Adrenal gland (tissue), 12 donors: ENCODE results near the gene LCN12. TPM values are rescaled to one million over a fixed set of nuclear protein-coding genes. Genes with fewer than 3 reads are reported as not detected.

Experiments
- DNase-seq, 7 donors: peaks; one replicate each; pipeline ENCODE4 v3.0.0-alpha.2; 2019 to 2020
- H3K27ac ChIP-seq, 5 donors: fragments of 200-600 bp; sonication (generic) in 4 of 5; 1 replicate in 3 of 5; 2 replicates in 2 of 5; pipeline versions ENCODE4 v1.5.1 to v1.8.0; 2016 to 2020; ENCODE audit warnings: mild to moderate bottlenecking in 1 of 5
- H3K27me3 ChIP-seq: fragments of 200-600 bp; 2 replicates; pipeline ENCODE4 v1.8.0; 2021
- H3K36me3 ChIP-seq, 2 donors: fragments of 200-600 bp; replicated peaks in 1 of 2; 1 replicate in 1 of 2; 2 replicates in 1 of 2; pipeline versions ENCODE4 v1.5.1 to v1.8.0; 2018 to 2022
- H3K4me1 ChIP-seq, 2 donors: fragments of 200-600 bp; replicated peaks in 1 of 2; 1 replicate in 1 of 2; 2 replicates in 1 of 2; pipeline versions ENCODE4 v1.5.1 to v1.8.0; 2018 to 2021
- H3K4me3 ChIP-seq, 4 donors: fragments of 200-600 bp; sonication (generic) in 3 of 4; one replicate each; pipeline ENCODE4 v1.5.1; 2016 to 2018
- H3K9me3 ChIP-seq, 3 donors: fragments of 200-600 bp; sonication (generic) in 1 of 3; replicated peaks in 1 of 3; 1 replicate in 2 of 3; 2 replicates in 1 of 3; pipeline versions ENCODE4 v1.5.1 to v1.8.0; 2016 to 2021
- CTCF ChIP-seq, 6 experiments: fragments of 450-650 bp in 4 of 6; fragments of 200-600 bp in 2 of 6; sonication (generic) in 1 of 6; IDR thresholded peaks; 1 replicate in 5 of 6; 2 replicates in 1 of 6; pipeline versions ENCODE4 v1.5.1 to v1.8.0; 2016 to 2021; ENCODE audit warnings: antibody characterized with exemption in 6 of 6, mild to moderate bottlenecking in 2 of 6, moderate library complexity in 1 of 6
- POLR2A ChIP-seq, 2 donors: fragments of 450-650 bp; IDR thresholded peaks; one replicate each; pipeline ENCODE4 v1.6.1; 2017; ENCODE audit warnings: antibody characterized with exemption in 2 of 2, mild to moderate bottlenecking in 2 of 2, moderate library complexity in 1 of 2
- WGBS, 4 donors: extraction: QIAGEN DNeasy Blood & Tissue Kit in 2 of 4; methylation state at CpG; one replicate each; pipeline versions ENCODE4 v1.1.5 to v1.1.7; 2013 to 2017; 5-methylcytosine and 5-hydroxymethylcytosine counted together
- intact Hi-C, 2 donors: fragments of 100-400 bp; cut with DNase I; formaldehyde crosslinking; loops; one replicate each; pipeline versions ENCODE4 v1.14.1 to v1.15.0; 2022 to 2023
- polyA plus RNA-seq, 3 donors: library from polyadenylated mRNA; stranded (reverse); fragments of 200-250 nt in 2 of 3; fragments of 350-450 nt in 1 of 3; fragmentation: Illumina TruSeq in 1 of 3; extraction: RNeasy Lipid Tissue Mini Kit (QIAGEN cat#74804) in 1 of 3; gene quantifications; one replicate each; pipeline ENCODE4 v1.2.3, GENCODE V29; 2013 to 2014
- total RNA-seq, 9 donors: library from RNA; depleted of rRNA in 4 of 9; stranded (reverse); fragments of >200 nt in 4 of 9; fragments of 120-200 nt in 1 of 9; fragmentation: NEBNext Ultra II Directional in 1 of 9; extraction: Animal tissue kit (Norgen Biotek cat#: 25700) in 1 of 9; gene quantifications; one replicate each; pipeline versions ENCODE4 v1.1.0 to v1.2.4, GENCODE V29; 2013 to 2023
- donor health status: healthy with polysubstance abuse.
- donor health status: Bipolar disorder and iron deficiency.
- donor health status: DM: yes; HTN: yes; CAD: no.
- donor health status: DM: no; HTN: no; CAD: no.
- donor health status: DM: no; HTN: no; CAD: no.
- donor health status: DM: yes; HTN: yes; CAD: no.

LCN12 gene
- total and polyA plus RNA-seq, 12 donors: 0.75 to 31.8 (median 4.4) TPM; not detected in 1

- no peak for TF ChIP-seq POLR2A (IDR thresholded peaks at IDR 0.05)
- H3K27me3 ChIP-seq: no peaks in the 10 kb centered on the region
- no peaks in the 10 kb centered on the region for H3K9me3 ChIP-seq
- WGBS, 4 donors: 74 to 83% (median 81%) methylated on average over 2 to 5 of the region's 5 CpGs
- peaks cover 0 to 9% of the 10 kb centered on the region in 2 donors for H3K4me1 ChIP-seq
- no peak overlapping the region for H3K27ac ChIP-seq
- H3K36me3 ChIP-seq: no peaks in the 10 kb centered on the region
- intact Hi-C loops: no loop called here
- H3K4me3 ChIP-seq: no peak overlapping the region
- no peak for DNase-seq
These were observed 17.7 kb downstream of the LCN12 start for GRCh38 chr9:136969774-136970173.

- no peak for DNase-seq
- 79 to 84% (median 81%) methylated on average over 2 to 11 of the region's 11 CpGs for WGBS, 4 donors
- intact Hi-C loops: no loop called here
- TF ChIP-seq POLR2A (IDR thresholded peaks at IDR 0.05): no peak
- TF ChIP-seq CTCF (IDR thresholded peaks at IDR 0.05): no peak
- Histone ChIP-seq H3K36me3 (no peaks in the 10 kb centered on the region), H3K27me3 (no peaks in the 10 kb centered on the region), H3K4me3 (no peak overlapping the region), H3K27ac (no peak overlapping the region), H3K9me3 (no peaks in the 10 kb centered on the region), H3K4me1 (peaks cover 0 to 12% of the 10 kb centered on the region in 2 donors)
These were observed 18.3 kb downstream of the LCN12 start for GRCh38 chr9:136970361-136970760.

- intact Hi-C loops: no loop called here
- Histone ChIP-seq H3K27me3 (no peaks in the 10 kb centered on the region), H3K4me1 (peaks cover 0 to 4% of the 10 kb centered on the region in 2 donors), H3K36me3 (no peaks in the 10 kb centered on the region), H3K27ac (no peak overlapping the region), H3K4me3 (no peak overlapping the region), H3K9me3 (no peaks in the 10 kb centered on the region)
- TF ChIP-seq POLR2A (IDR thresholded peaks at IDR 0.05): no peak
- TF ChIP-seq CTCF (IDR thresholded peaks at IDR 0.05): no peak
- no peak for DNase-seq
- WGBS, 4 donors: 73 to 84% (median 76%) methylated on average over 3 to 14 of the region's 14 CpGs
These were observed 19.7 kb downstream of the LCN12 start for GRCh38 chr9:136971746-136972145.

GRCh38 chr9:136972335-136972734 lies 20.3 kb downstream of the LCN12 start:
- Histone ChIP-seq H3K9me3 (no peaks in the 10 kb centered on the region), H3K4me1 (peaks cover 0 to 4% of the 10 kb centered on the region in 2 donors), H3K36me3 (no peaks in the 10 kb centered on the region), H3K27ac (no peak overlapping the region), H3K4me3 (no peak overlapping the region), H3K27me3 (no peaks in the 10 kb centered on the region)
- DNase-seq: no peak
- 56 to 80% (median 79%) methylated on average over 6 to 11 of the region's 11 CpGs for WGBS, 4 donors
- TF ChIP-seq POLR2A (IDR thresholded peaks at IDR 0.05): no peak
- no peak for TF ChIP-seq CTCF (IDR thresholded peaks at IDR 0.05)
- intact Hi-C loops: no loop called here

GRCh38 chr9:136972743-136973142 lies 20.7 kb downstream of the LCN12 start:
- Histone ChIP-seq H3K4me3 (no peak overlapping the region), H3K36me3 (no peaks in the 10 kb centered on the region), H3K27me3 (no peaks in the 10 kb centered on the region), H3K9me3 (no peaks in the 10 kb centered on the region), H3K27ac (no peak overlapping the region), H3K4me1 (peaks cover 0 to 7% of the 10 kb centered on the region in 2 donors)
- no peak for DNase-seq
- intact Hi-C loops: no loop called here
- WGBS, 4 donors: 51 to 65% (median 58%) methylated on average over 10 to 13 of the region's 13 CpGs
- TF ChIP-seq CTCF (IDR thresholded peaks at IDR 0.05): no peak
- no peak for TF ChIP-seq POLR2A (IDR thresholded peaks at IDR 0.05)
